Caki2 (cell line): ENCODE results near the gene XPA. TPM values are rescaled to one million over a fixed set of nuclear protein-coding genes. Genes with fewer than 3 reads are reported as not detected.

Experiments used
- DNase-seq: peaks from one replicate; pipeline ENCODE4 v3.0.0-alpha.2; 2015; ENCODE audit warnings: low read depth
- in situ Hi-C: cut with HindIII; loops from 2 replicates; pipeline ENCODE4 v1.10.0; 2016; ENCODE audit warnings: low sequenced_read_pairs, low pct_unique_long_range_greater_than_20kb, mixed read lengths
- total RNA-seq: library from RNA; depleted of rRNA; stranded (reverse); fragments of >200 nt; shearing (Covaris generic); gene quantifications from 2 replicates; pipeline ENCODE4 v1.2.3, GENCODE V29; 2014; ENCODE audit warnings: low replicate concordance; rRNA removed

The XPA gene
- total RNA-seq, 1 experiment from 2014 or later: 7.7 TPM

- no peak for DNase-seq
- in situ Hi-C loops: no loop called here
These were observed 68.5 kb downstream of the XPA start for GRCh38 chr9:97628668-97629067.

- in situ Hi-C loops: no loop called here
- no peak for DNase-seq
These were observed 69.5 kb downstream of the XPA start for GRCh38 chr9:97627624-97628023.

- no peak for DNase-seq
- in situ Hi-C loops: no loop called here
These were observed 71.5 kb downstream of the XPA start for GRCh38 chr9:97625620-97626019.

Other genes starting within 250 kb of the XPA start
- gene TMOD1, start 195.7 kb downstream of the XPA start, total RNA-seq: 19.4 and 25.7 TPM in 2 replicates
- gene TSTD2, start 64.0 kb downstream of the XPA start, total RNA-seq: 7.0 and 18.8 TPM in 2 replicates
- gene NCBP1, start 63.5 kb downstream of the XPA start, total RNA-seq: 13.5 and 14.4 TPM in 2 replicates
- not detected in 2 replicates for gene FOXE1, start 155.9 kb upstream of the XPA start, total RNA-seq
- gene TRMO, start 225.2 kb upstream of the XPA start, total RNA-seq: 29.8 and 36.7 TPM in 2 replicates
- gene HEMGN, start 240.8 kb upstream of the XPA start, total RNA-seq: not detected in 2 replicates